GM23338 (cell line): ENCODE results near the gene CPTP.

Experiments
- CTCF ChIP-seq, 2 experiments: fragments of 200-600 bp in 1 of 2; sonication (generic) in 1 of 2; conservative IDR thresholded peaks; 2 replicates each; pipeline versions ENCODE4 v1.5.1 to v1.6.1; 2016 to 2017; ENCODE audit warnings: antibody characterized with exemption in 2 of 2, low read depth in 2 of 2, mild to moderate bottlenecking in 2 of 2, moderate library complexity in 1 of 2
- EZH2 ChIP-seq: fragments of 200-600 bp; sonication (generic); IDR thresholded peaks from one replicate; pipeline ENCODE4 v1.8.0; 2017; ENCODE audit warnings: antibody characterized with exemption, mild to moderate bottlenecking, low read depth; ENCODE audit not compliant: unreplicated experiment
- JUNB ChIP-seq: IDR thresholded peaks from one replicate; pipeline ENCODE4 v1.6.1; 2016; ENCODE audit warnings: antibody characterized with exemption; ENCODE audit not compliant: unreplicated experiment
- POLR2AphosphoS5 ChIP-seq: IDR thresholded peaks from 2 replicates; pipeline ENCODE4 v1.6.1; 2016; ENCODE audit warnings: antibody characterized with exemption, low read depth
- REST ChIP-seq: IDR thresholded peaks from one replicate; pipeline ENCODE4 v1.6.1; 2018; ENCODE audit warnings: antibody characterized with exemption; ENCODE audit not compliant: unreplicated experiment

GRCh38 chr1:1366699-1367066 is 42.1 kb downstream of the CPTP start:
- TF ChIP-seq EZH2, result no peak
- no peak for TF ChIP-seq CTCF (conservative IDR thresholded peaks at IDR 0.05; ENCODE audit: low read depth in 2 of 2)
- no peak for TF ChIP-seq JUNB
- no peak for TF ChIP-seq POLR2AphosphoS5
- no peak for TF ChIP-seq REST
